Epithelial cell of esophagus (primary cell): ENCODE data around the gene C12orf76.
"Not testable (repeated sequence)": the region's sequence is repeated elsewhere in the genome, so short reads cannot be mapped to it uniquely, and the experiment has no call there.

Experiments
- DNase-seq: peaks from one replicate; pipeline ENCODE4 v3.0.0; 2010; ENCODE audit warnings: low read depth
- H3K4me3 ChIP-seq: 2 replicates; pipeline ENCODE4 v1.5.1; 2011; ENCODE audit warnings: mild to moderate bottlenecking, low read length, control low read depth
- TF ChIP-seq, protein P1 (sequence below): IDR thresholded peaks from 2 replicates; pipeline ENCODE4 v1.5.1; 2011; ENCODE audit warnings: low read depth, mild to moderate bottlenecking, low read length, control low read depth, inconsistent platforms; ENCODE audit not compliant: insufficient read depth; ENCODE audit errors: missing control alignments

The C12orf76 gene

DNA sequence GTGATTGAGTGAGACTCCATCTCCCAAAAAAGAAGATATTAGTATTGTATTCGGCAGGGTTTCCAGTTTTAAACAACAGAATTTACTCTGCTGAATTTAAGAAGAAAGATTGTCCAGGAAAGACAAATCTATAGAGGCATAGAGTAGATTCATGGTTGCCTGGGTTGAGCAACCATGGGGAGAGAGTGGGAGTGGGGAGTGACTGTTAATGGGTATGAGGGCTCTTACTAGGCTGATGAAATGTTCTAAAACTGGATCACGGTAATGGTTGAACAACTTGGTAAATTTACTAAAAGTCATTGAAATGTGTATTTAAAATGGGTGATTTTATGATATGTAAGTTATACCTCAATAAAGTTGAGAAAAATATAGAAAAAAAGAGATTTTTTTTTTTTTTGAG is 13.9 kb upstream of the C12orf76 start:
- H3K4me3 ChIP-seq: no peak overlapping the region
- TF ChIP-seq, protein P1, sequence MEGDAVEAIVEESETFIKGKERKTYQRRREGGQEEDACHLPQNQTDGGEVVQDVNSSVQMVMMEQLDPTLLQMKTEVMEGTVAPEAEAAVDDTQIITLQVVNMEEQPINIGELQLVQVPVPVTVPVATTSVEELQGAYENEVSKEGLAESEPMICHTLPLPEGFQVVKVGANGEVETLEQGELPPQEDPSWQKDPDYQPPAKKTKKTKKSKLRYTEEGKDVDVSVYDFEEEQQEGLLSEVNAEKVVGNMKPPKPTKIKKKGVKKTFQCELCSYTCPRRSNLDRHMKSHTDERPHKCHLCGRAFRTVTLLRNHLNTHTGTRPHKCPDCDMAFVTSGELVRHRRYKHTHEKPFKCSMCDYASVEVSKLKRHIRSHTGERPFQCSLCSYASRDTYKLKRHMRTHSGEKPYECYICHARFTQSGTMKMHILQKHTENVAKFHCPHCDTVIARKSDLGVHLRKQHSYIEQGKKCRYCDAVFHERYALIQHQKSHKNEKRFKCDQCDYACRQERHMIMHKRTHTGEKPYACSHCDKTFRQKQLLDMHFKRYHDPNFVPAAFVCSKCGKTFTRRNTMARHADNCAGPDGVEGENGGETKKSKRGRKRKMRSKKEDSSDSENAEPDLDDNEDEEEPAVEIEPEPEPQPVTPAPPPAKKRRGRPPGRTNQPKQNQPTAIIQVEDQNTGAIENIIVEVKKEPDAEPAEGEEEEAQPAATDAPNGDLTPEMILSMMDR: no peak
- no peak for DNase-seq

DNA sequence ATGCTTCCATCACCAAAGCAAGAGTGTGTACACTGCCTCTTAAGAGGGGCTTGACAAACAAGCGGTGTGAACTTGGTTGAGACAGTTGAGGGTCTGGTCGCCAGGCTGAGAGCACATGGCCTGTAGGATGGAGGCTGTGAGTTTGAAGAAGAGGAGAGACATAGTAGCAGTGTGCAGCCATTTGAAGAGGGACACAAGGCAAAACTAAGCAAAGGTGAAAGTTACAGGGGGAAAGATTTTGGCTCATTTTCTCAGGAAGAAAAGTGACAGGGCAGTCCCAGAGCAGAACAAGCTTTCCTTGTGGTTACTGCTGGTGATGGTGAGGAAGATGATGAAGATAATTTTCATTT is 11.3 kb upstream of the C12orf76 start:
- DNase-seq: no peak
- H3K4me3 ChIP-seq: no peak overlapping the region
- TF ChIP-seq, protein P1: no peak

GRCh38 chr12:110058875-110059615 is 10.7 kb upstream of the C12orf76 start:
- TF ChIP-seq, protein P1: no peak
- H3K4me3 ChIP-seq: no peak overlapping the region
- no peak for DNase-seq

- not testable (repeated sequence) for DNase-seq, H3K4me3 ChIP-seq
These were observed 8.3 kb upstream of the C12orf76 start for GRCh38 chr12:110056643-110057042.

- peak; percentile 89 for DNase-seq
- H3K4me3 ChIP-seq: not testable (repeated sequence)
These were observed 7.3 kb upstream of the C12orf76 start for GRCh38 chr12:110055375-110056352.

GRCh38 chr12:110050927-110051326 is 2.6 kb upstream of the C12orf76 start:
- no peak for DNase-seq
- no peak overlapping the region for H3K4me3 ChIP-seq
- TF ChIP-seq, protein P1: no peak

GRCh38 chr12:110049666-110050065 is 1.3 kb upstream of the C12orf76 start:
- H3K4me3 ChIP-seq, DNase-seq: not testable (repeated sequence)

DNA sequence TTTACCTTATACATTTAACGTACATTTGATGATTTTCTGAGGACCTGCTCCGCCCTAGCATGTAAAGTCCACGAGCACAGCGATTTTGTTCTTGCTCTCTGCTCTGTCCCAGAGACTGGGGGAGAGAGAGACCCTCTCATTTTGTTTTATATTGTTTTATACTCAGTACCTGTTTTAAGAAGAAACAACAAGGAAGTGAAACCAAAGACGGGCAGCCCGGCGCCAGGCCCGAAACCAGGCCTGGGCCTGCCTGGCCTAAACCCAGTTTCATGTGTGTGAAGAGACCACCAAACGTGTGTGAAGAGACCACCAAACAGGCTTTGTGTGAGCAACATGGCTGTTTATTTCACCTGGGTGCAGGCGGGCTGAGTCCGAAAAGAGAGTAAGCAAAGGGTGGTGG is 712 bp upstream of the C12orf76 start:
- H3K4me3 ChIP-seq: peak overlapping the region; percentile 82
- DNase-seq: not testable (repeated sequence)
